Gastroesophageal sphincter (tissue), 4 donors: ENCODE data around the gene C1R. TPM values are rescaled to one million over a fixed set of nuclear protein-coding genes. Genes with fewer than 3 reads are reported as not detected.

ENCODE experiments used
- ATAC-seq: fragments of 150-250 bp; one replicate; pipeline ENCODE4 v1.9.1; 2016; ENCODE audit warnings: mild to moderate bottlenecking, moderate library complexity
- H3K27ac ChIP-seq, 4 donors: fragments of 200-600 bp; sonication (generic) in 3 of 4; 1 replicate in 3 of 4; 2 replicates in 1 of 4; pipeline ENCODE4 v1.5.1; 2016 to 2019
- H3K27me3 ChIP-seq: fragments of 200-600 bp; sonication (generic); one replicate; pipeline ENCODE4 v1.5.1; 2019
- H3K36me3 ChIP-seq, 2 donors: fragments of 200-600 bp; sonication (generic); one replicate each; pipeline ENCODE4 v1.5.1; 2019; ENCODE audit warnings: control low read depth in 1 of 2
- H3K4me1 ChIP-seq, 3 donors: fragments of 200-600 bp; sonication (generic); 1 replicate in 2 of 3; 2 replicates in 1 of 3; pipeline ENCODE4 v1.5.1; 2016 to 2019; ENCODE audit warnings: control low read depth in 2 of 3
- H3K4me3 ChIP-seq, 2 donors: fragments of 200-600 bp; sonication (generic); one replicate each; pipeline ENCODE4 v1.5.1; 2019; ENCODE audit warnings: mild to moderate bottlenecking in 1 of 2, moderate library complexity in 1 of 2
- H3K9me3 ChIP-seq, 3 donors: fragments of 200-600 bp; sonication (generic); one replicate each; pipeline ENCODE4 v1.5.1; 2017 to 2019; ENCODE audit warnings: control low read depth in 2 of 3
- EP300 ChIP-seq: sonication (generic); formaldehyde crosslinking; IDR thresholded peaks from one replicate; pipeline ENCODE4 v1.6.1; 2017; ENCODE audit warnings: antibody characterized with exemption, mild to moderate bottlenecking
- POLR2A ChIP-seq, 2 donors: fragments of 450-650 bp; IDR thresholded peaks; one replicate each; pipeline ENCODE4 v1.6.1; 2017; ENCODE audit warnings: antibody characterized with exemption in 2 of 2, mild to moderate bottlenecking in 2 of 2, moderate library complexity in 1 of 2
- POLR2AphosphoS5 ChIP-seq: sonication (generic); formaldehyde crosslinking; IDR thresholded peaks from one replicate; pipeline ENCODE4 v1.6.1; 2017; ENCODE audit warnings: antibody characterized with exemption
- WGBS, 2 donors: methylation state at CpG; one replicate each; pipeline ENCODE4 v1.1.5; 2018; ENCODE audit warnings: low coverage in 1 of 2; 5-methylcytosine and 5-hydroxymethylcytosine counted together
- total RNA-seq, 4 donors: library from RNA; depleted of rRNA; stranded (reverse); fragments of >200 nt; gene quantifications; one replicate each; pipeline ENCODE4 v1.1.0, GENCODE V29; 2016
- TF ChIP-seq, protein P1 (sequence below), 4 experiments: fragments of 200-600 bp in 2 of 4; fragments of 450-650 bp in 2 of 4; sonication (generic) in 1 of 4; IDR thresholded peaks; one replicate each; pipeline ENCODE4 v1.5.1; 2017 to 2019; ENCODE audit warnings: antibody characterized with exemption in 4 of 4, mild to moderate bottlenecking in 2 of 4, moderate library complexity in 2 of 4

The C1R gene
- total RNA-seq, 4 donors from 2014 or later = 330 to 846 (median 620) TPM

DNA sequence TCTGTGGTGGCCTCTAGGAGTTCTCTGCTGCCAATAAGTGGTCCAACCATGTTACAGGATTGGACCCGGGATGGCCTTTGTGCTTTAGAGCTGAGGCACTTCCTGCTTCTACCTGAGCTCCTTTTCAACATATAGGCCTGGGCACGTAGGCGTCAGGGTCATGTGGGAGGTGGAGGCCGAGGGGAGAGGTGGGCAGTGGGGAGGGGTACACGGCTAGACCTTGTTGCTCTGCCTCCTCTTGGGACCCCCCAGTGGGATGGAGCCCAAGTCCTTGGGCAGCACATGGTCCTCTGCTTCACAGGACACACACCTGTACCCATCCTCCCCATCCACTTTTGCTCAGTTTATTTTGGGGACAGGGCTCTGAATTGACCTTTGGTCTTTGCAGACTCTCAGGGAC is 29.1 kb upstream of the C1R start:
- H3K9me3 ChIP-seq = no peaks in the 10 kb centered on the region
- peaks cover 0 to 4% (median 2%) of the 10 kb centered on the region in 3 donors for H3K4me1 ChIP-seq
- H3K27me3 ChIP-seq = no peaks in the 10 kb centered on the region
- TF ChIP-seq, protein P1, sequence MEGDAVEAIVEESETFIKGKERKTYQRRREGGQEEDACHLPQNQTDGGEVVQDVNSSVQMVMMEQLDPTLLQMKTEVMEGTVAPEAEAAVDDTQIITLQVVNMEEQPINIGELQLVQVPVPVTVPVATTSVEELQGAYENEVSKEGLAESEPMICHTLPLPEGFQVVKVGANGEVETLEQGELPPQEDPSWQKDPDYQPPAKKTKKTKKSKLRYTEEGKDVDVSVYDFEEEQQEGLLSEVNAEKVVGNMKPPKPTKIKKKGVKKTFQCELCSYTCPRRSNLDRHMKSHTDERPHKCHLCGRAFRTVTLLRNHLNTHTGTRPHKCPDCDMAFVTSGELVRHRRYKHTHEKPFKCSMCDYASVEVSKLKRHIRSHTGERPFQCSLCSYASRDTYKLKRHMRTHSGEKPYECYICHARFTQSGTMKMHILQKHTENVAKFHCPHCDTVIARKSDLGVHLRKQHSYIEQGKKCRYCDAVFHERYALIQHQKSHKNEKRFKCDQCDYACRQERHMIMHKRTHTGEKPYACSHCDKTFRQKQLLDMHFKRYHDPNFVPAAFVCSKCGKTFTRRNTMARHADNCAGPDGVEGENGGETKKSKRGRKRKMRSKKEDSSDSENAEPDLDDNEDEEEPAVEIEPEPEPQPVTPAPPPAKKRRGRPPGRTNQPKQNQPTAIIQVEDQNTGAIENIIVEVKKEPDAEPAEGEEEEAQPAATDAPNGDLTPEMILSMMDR (IDR thresholded peaks at IDR 0.05) = no peak
- no peak for TF ChIP-seq POLR2AphosphoS5
- no peak for TF ChIP-seq POLR2A (IDR thresholded peaks at IDR 0.05)
- TF ChIP-seq EP300 = no peak
- 87% methylated on average over 3 of the region's 5 CpGs; no CpG with 5 or more reads in 1 of the 2 donors for WGBS, 2 donors
- no peak for ATAC-seq
- peaks cover 0 to 21% of the 10 kb centered on the region in 2 donors for H3K36me3 ChIP-seq
- no peak overlapping the region for H3K4me3 ChIP-seq
- no peak overlapping the region for H3K27ac ChIP-seq

DNA sequence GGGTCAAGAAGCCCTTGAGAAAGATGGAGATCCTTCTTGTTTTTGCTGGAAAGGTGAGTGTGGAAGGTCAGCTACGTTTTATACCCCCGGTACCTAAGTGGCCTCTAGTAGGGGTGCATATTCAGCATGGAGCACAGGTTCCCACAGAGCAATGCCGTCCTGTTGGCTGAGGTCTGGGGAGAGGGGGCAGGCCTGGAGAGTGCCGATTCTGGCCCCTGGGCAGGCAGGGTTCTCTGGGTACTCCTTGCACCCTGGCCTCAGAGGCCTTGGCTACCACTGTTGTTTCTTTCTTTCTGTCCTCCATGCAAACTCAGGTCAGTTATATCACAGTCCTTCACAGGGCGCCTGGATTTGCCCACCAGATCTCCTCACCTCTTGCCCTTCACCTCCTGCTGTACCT is 27.9 kb upstream of the C1R start:
- H3K4me1 ChIP-seq = peaks cover 0 to 4% (median 2%) of the 10 kb centered on the region in 3 donors
- no peak overlapping the region for H3K4me3 ChIP-seq
- no peaks in the 10 kb centered on the region for H3K9me3 ChIP-seq
- TF ChIP-seq POLR2A (IDR thresholded peaks at IDR 0.05) (no peak), POLR2AphosphoS5 (no peak), EP300 (no peak)
- TF ChIP-seq, protein P1 (IDR thresholded peaks at IDR 0.05) = no peak
- WGBS, 2 donors = 100% methylated on average over 1 of the region's 5 CpGs; no CpG with 5 or more reads in 1 of the 2 donors
- no peaks in the 10 kb centered on the region for H3K27me3 ChIP-seq
- no peak for ATAC-seq
- no peak overlapping the region for H3K27ac ChIP-seq
- peaks cover 0 to 32% of the 10 kb centered on the region in 2 donors for H3K36me3 ChIP-seq

DNA sequence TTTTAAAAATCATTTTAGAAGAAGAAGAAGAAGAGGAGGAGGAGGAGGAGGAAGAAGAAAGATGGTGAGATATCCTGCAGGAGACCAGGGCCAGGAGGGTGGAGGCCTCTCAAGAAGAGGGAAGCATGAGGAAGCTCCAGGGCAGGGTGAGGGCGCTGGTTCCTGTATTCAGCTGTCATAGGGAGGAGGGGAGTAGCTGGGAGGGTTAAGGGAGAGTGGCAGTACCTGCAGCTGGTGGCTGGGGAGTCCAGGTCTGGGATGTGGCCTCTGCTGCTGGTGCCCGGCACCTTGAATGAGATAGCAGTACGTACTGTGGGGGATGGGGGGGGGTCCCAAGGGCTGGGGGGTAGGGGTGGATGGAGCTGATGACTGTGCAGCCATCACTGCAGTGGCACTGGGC is 26.6 kb upstream of the C1R start:
- Histone ChIP-seq H3K4me3 (no peak overlapping the region), H3K27me3 (no peaks in the 10 kb centered on the region), H3K4me1 (peaks cover 0 to 4% (median 2%) of the 10 kb centered on the region in 3 donors), H3K36me3 (peaks cover 0 to 39% of the 10 kb centered on the region in 2 donors), H3K9me3 (no peaks in the 10 kb centered on the region), H3K27ac (no peak overlapping the region)
- WGBS, 2 donors = 23 to 58% methylated on average over 1 of the region's 3 CpGs
- no peak for ATAC-seq
- no peak for TF ChIP-seq POLR2AphosphoS5
- TF ChIP-seq, protein P1 (IDR thresholded peaks at IDR 0.05) = no peak
- TF ChIP-seq POLR2A (IDR thresholded peaks at IDR 0.05) = no peak
- TF ChIP-seq EP300 = no peak

DNA sequence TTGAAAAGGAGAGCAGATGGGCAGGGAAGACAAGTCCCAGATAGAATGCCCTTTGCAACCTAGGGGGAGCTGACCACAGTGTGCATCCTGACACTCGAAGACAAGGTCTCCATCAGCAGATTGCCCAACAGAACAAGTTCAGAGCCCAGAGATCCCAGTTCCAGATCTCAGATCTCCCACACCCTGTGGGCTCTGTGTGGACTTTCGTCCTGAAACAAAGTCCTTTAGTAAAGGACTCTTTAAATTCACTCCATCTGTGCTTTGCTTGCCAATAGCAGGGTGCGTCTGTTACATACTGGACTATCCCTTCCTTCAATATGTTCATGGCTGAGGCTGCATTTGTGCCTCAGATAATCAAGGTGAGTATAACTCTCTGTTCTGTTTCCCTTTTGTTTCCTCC is 25.4 kb upstream of the C1R start:
- 87 to 95% methylated on average over 3 of the region's 3 CpGs for WGBS, 2 donors
- H3K4me3 ChIP-seq = no peak overlapping the region
- H3K9me3 ChIP-seq = no peaks in the 10 kb centered on the region
- no peaks in the 10 kb centered on the region for H3K27me3 ChIP-seq
- no peak for ATAC-seq
- H3K27ac ChIP-seq = no peak overlapping the region
- TF ChIP-seq POLR2AphosphoS5 (no peak), POLR2A (IDR thresholded peaks at IDR 0.05) (no peak), EP300 (no peak)
- TF ChIP-seq, protein P1 (IDR thresholded peaks at IDR 0.05) = no peak
- peaks cover 0 to 39% of the 10 kb centered on the region in 2 donors for H3K36me3 ChIP-seq
- H3K4me1 ChIP-seq = peaks cover 0 to 15% (median 7%) of the 10 kb centered on the region in 3 donors

DNA sequence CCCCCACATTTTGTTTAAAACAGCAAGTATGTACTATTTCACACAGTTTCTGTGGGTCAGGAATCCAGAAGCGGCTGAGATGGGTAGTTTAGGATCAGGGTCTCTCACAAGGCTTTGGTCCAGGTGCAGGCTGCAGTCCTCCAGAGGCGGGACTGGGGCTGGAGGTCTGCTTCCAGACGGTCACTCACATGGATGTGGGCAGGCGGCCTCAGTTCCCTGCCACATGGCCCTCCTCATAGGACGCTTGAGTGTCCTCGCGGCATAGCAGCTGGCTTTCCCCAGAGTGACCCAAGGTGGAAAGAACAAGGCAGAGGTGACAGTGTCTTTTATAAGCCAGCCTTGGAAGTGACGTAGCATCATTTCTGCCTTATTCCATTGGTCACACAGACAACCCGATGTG is 24.7 kb upstream of the C1R start:
- Histone ChIP-seq H3K36me3 (peaks cover 0 to 39% of the 10 kb centered on the region in 2 donors), H3K4me3 (no peak overlapping the region), H3K4me1 (peaks cover 0 to 18% (median 7%) of the 10 kb centered on the region in 3 donors), H3K27me3 (no peaks in the 10 kb centered on the region), H3K9me3 (no peaks in the 10 kb centered on the region), H3K27ac (no peak overlapping the region)
- ATAC-seq = no peak
- WGBS, 2 donors = 94% methylated on average over 2 of the region's 9 CpGs; no CpG with 5 or more reads in 1 of the 2 donors
- TF ChIP-seq EP300 (no peak), POLR2AphosphoS5 (no peak), POLR2A (IDR thresholded peaks at IDR 0.05) (no peak)
- TF ChIP-seq, protein P1 (IDR thresholded peaks at IDR 0.05) = no peak
